GM19324 (cell line): ENCODE results near the gene ARPC2.

Experiments used
- ATAC-seq: cut with Tn5 transposase; IDR thresholded peaks from one replicate; pipeline ENCODE4 v1.9.1; 2021; ENCODE audit warnings: mild to moderate bottlenecking, moderate library complexity; ENCODE audit not compliant: unreplicated experiment, low FRiP score

The ARPC2 gene

DNA sequence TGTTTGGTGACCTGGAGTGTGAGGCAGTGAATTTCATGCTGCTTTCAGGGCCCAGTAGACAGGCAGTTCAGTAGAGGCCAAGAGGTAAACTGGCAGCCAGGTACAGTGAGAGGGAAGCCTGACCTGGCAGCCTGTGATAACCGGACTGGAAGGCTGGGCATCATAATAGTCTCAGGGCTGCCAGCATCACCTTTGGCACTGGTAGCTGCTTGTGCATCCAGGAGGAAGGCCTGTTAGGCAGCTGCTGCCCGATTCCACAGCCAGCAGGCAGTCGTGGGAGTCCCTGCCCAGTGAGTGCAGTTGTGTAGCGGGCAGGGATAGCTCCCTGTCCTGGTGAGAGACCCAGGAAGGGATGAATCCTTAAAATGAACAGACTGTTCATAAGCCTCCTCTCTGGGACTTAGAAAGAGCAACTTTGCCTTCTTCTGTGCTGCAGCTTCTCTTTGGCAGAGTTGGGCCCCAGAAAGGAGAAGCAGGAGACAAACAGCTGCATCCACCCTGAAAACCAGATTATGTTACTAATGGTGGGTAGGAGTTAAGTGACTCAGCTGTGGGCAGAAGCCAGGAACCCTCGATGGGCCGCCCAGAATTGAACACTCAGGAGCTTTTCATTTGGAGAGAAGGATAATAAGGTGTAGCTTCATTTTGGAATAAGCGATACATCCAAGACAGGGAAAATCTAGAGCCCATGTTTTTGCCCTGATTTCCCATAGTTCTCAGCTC, 35.7 kb downstream of the ARPC2 start:
- no peak for ATAC-seq

DNA sequence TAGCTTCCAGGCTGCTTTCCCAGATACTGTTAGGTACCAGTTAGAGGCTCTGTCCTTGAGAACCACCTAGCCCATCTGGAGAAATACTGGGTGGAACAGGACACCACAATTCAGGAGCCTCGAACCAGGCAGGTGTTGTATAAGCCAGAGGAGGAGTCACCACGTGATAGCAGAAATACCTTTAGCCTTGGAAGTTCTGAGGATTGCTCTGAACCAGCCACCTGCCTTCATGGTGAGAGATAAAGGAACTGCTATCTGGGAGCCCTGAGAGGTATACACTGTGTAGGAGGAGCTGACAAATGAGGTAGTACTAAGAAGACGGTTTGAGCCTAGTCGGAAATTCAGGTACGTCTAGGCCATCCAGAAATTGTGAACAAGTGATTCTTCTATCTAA, 36.2 kb downstream of the ARPC2 start:
- ATAC-seq, result no peak

DNA sequence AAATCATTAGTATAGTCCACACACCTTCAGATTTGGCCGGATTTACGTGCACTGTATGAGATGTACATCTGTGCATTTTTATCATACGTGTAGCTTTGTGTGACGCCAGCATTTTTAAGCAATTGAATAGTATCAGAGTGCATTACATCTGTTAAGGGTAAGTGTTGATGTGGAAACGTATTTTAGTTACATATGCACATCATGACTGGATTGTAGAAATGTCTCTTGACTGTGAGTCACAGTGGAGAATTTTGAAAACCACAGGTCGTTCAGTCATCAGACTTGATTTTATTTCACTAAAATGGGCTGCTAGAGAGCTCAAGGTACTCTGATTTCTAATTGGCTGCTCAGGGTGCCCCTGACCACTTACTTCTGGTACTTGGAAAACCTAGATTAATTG, 38.5 kb downstream of the ARPC2 start:
- ATAC-seq, result no peak

DNA sequence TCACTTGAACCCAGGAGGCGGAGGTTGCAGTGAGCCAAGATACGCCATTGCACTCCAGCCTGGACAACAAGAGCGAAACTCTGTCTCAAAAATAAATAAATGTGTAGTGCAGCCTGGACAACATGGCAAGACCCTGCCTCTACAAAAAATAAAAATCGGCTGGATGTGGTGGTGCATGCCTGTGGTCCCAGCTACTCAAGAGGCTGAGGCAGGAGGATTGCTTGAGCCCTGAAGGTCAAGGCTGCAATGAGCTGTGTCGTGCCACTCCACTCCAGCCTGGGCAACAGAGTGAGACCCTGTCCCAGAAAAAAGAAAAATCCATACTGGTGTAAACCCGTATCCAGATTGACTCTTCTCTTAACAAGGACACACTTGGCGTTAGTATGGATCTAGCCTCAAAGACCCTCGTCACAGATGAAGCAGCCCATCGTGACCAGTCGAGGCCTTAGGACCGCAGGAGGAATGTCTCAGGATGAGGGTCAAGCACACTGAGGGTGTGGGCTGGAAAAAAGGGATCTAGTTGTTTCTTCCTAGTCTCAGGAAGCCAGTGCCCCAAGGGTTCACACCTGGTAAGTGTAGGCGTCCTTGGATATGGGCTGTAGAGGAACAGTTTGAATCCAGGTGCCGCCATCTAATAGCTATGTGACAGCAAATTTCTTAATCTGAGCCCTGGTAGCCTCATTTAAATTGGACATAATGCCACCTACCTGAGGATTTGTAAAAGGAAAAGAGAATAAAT, 39.8 kb downstream of the ARPC2 start:
- no peak for ATAC-seq

DNA sequence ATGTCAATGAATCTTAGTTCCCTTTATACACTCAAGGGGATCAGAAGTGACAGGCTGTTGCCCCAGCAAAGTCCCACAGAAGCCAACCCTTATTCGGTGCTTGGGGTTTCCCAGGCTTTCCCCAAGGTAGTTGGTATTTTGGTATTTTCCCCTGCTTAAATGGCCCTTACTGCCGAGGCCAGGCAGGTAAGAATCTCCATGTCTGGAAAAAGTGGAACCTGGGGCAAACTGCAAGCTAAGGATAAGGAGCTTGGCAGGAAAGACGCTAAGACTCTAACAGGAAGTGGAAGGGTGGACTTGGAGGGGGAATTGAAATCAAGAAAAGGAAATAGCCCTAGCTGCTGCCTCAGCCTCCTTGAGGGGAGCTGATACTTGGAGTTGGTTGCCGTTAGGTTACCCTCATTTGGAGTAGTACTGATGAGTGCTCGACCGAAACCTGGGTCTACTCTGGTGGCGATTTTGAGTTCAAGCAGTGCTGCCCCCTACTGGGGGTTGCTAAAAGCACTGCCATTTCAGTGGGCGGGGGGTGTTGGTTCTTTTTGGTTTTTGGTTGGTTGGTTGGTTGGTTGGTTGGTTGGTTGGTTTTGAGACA, 40.5 kb downstream of the ARPC2 start:
- ATAC-seq, result peak; percentile 47

DNA sequence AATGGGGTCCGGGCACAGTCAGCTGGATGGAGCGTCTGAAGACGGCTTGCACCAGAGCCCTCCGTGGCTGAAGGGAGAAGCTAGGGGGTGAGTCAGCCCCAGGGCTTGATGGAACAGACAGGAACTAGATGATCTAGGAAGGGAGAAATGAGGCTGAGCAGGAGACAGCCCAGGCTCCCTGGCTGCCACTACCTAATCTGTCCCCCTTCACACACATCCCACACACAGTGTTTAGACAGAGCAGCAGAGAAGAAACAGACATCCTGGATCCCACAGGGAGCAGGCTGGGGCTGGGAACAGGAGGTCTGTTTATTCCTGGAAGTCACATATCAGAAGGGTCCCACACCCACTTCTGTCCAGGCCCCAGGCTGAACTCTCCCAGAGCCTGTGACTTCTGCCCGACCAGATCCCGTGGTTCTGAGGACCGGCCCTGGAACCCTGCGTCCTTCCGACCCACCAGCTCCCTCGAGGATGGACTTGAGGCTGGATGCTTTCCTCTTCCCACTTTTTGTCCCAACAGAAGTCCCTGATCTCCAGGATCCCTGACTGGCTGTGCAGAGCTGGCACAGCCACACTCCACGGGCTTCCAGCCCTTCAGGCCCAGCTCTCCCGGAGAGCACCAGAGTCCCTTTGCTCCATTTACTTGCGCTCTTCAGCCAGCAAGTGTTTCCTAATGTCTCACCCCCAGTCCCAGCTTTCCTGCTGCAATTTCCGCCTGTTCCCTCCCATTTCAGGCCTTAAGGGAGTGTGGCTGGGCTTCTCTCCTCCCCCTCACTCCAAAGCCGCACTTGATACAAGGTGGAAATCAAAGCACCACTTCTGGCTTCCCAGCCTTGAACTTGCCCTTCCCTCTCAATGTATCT, 42.3 kb downstream of the ARPC2 start:
- ATAC-seq, result no peak

DNA sequence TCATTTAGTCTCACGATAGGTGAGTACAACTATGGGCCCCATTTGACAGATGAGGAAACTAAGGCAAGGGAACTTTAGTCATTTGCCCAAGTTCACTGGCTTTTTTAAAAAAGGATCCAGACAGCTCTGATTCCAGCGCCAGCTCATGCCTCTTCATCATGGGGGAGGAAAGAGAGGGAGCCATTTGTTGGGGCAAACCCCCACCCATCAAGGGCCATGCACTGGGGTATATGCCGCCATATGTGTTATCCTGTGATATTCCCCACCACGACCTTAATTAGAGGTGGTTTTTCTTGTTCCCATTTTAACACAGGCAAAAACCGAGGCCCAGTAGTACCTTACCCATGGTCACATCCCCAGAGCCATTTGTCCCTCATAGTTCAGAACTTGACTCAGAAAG, 43.2 kb downstream of the ARPC2 start:
- no peak for ATAC-seq

DNA sequence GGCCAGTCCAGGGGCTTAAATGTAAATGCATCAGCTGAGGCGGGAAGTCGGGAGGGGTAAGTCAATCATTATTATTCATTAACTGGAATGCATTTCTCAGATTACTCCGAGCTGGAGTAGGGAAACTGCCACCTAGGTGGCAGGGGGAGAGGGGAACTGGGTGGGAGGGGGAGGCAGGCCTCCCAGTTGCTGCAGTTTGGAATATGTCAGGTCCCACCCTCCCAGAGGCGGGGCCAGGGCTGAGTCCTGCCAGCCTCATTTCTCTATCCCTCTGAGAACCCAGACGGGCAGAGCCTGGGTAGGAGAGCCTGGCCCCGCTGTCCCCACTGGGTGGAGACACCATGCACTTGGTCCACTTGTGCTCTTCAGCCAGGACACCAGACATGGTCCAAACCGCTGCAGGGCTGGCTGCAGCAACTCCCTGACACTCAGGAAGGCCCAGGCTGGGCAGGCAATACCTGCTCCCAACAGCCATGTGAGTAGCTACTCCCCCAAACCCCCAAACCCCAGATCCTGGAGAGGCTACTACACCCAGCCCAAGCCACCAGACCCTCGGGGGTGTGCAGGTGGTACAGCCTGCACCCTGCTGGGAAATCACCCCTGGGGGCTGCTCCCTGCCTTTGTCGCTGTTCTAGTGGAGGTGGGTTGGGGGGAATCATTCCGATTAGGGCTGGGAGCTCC, 43.9 kb downstream of the ARPC2 start, which contains the start of gene GPBAR1:
TSS of gene GPBAR1 (plus strand) at position 274 of the 681 bp plus-strand sequence. CDS start 1,710 bp downstream, outside the sequence.
- no peak for ATAC-seq

DNA sequence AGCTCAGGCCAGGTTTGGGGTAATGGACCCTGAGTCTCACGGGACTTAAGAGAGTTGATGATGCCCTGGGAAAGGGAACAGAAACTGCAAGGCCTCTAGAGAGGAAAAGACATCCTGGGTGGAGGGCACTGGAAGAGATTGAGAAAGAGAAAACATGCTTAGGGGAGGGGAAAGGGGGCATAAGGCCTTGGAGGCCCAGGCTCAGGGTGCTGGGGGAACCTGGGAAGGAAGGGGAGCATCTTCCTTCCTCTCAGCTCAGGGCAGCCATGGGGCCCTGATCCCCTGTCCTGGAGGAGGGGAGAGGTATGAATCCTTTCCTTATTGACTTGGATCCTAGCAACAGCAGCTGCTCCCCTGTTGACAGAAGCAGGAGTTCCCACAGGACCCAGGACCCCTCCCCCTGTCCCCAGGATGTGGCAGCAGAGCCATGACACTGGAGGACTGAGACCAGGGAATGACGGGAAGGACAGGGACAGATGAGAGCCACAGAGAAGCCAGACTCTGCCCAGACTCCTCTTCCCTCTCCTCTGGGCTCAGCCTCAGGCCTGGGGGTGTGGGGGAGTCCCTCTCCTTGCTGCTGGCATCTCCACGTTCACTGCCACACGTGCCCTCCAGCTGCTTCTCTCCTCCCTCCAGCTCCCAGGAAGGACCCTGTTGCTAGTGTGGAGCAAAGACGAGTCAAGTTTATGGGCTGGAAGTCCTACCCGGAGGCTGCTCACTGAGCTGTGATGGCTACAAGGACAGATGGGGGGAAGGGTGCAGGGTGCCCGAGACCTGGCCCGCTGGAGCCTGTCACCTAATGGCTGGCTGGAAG, 44.6 kb downstream of the ARPC2 start:
- no peak for ATAC-seq

DNA sequence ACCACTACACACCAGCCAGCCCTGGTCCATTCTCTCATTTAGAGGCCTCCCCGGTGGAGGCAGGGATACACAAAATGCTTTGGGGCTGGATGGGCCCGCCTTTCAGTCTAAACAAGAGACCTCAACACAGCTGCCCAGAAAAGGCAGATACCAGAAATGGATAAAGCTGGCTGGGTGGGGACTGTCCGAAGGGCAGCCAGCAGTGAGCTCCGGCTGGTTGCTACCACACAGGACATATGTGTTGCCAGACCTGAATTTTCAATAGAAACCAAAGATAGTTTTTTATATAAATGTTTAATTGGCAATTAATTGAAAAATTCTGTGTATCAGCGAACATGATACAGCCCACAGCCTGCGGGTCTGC, 45.2 kb downstream of the ARPC2 start:
- no peak for ATAC-seq

DNA sequence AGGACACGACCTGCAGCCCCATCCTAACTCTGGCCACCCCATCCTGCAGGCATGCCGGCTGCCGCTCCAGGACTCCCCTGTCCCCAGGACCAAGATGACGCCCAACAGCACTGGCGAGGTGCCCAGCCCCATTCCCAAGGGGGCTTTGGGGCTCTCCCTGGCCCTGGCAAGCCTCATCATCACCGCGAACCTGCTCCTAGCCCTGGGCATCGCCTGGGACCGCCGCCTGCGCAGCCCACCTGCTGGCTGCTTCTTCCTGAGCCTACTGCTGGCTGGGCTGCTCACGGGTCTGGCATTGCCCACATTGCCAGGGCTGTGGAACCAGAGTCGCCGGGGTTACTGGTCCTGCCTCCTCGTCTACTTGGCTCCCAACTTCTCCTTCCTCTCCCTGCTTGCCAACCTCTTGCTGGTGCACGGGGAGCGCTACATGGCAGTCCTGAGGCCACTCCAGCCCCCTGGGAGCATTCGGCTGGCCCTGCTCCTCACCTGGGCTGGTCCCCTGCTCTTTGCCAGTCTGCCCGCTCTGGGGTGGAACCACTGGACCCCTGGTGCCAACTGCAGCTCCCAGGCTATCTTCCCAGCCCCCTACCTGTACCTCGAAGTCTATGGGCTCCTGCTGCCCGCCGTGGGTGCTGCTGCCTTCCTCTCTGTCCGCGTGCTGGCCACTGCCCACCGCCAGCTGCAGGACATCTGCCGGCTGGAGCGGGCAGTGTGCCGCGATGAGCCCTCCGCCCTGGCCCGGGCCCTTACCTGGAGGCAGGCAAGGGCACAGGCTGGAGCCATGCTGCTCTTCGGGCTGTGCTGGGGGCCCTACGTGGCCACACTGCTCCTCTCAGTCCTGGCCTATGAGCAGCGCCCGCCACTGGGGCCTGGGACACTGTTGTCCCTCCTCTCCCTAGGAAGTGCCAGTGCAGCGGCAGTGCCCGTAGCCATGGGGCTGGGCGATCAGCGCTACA, 45.9 kb downstream of the ARPC2 start:
- no peak for ATAC-seq

DNA sequence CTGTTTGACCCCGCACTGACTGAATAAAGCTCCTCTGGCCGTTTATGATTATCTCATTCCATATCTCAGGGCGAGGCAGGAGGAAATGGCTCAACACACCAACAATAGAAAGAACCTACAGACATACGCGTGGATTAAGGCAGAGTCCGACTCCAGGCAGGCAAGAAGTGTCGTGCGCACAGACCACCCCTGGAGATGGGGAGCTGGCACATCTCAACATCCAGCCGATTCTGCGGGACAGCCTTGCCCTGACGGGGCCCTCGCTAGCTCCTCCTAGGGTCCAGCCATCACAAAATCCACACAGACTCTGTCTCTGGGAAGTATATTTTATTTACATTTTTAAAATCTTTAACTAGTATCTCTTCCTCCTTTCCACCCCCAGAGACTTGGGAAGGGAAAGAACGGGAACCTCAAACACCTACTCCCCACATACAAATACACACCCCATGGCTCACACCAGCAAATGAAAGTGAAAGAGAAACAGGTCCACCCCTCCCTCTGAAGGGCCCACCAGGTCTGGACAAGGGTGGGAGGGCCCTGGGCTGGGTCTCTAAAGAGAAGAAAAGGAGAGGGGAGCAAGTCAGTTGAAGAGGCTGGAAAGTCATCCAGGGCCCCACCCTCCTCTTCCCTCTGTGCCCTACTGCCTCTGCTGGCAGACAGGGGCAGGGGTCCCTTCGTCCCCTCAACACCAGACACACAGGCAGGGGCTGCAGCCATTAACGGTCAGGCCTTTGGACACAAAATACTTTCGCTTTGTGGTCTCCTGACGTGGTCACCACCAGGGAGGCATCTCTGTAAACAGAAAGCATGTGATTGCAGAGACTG, 47.0 kb downstream of the ARPC2 start:
- no peak for ATAC-seq

DNA sequence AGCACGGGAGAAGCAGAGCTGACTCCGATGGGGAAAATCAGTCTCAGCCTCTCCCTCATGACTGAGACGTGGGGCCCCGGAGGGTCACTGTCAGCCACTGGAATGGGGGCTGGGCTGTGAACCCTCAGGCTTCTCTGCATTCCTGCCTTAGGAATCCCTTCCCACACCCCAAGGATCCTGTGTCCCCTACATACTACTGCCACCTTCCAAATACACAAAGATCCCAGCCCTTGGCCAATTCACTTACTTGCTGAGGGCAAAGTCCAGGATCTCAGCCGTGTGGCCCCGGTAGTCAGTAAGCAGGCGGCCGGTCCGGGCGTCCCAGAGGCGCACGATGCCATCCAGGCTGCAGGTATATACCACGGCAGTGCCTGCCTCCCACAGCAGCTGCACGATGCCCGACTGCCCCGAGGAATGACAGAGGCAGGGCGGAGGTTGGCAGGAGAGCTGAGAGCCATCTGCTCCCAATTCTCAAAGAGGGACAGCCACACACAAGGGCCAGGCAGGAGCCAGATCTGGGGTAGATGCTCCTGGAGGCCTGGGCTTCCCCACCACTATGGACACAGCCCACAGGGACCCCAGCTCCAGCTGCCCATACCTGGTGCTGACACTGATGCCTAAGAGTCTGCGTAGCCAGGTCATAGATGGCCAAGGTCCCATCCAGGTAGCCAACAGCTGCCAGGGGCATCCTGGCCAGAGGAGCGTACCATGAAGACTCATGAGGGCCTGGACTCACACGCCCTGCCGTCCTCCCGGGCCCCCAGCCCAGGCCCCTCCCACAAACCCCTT, 48.0 kb downstream of the ARPC2 start:
- ATAC-seq, result no peak

DNA sequence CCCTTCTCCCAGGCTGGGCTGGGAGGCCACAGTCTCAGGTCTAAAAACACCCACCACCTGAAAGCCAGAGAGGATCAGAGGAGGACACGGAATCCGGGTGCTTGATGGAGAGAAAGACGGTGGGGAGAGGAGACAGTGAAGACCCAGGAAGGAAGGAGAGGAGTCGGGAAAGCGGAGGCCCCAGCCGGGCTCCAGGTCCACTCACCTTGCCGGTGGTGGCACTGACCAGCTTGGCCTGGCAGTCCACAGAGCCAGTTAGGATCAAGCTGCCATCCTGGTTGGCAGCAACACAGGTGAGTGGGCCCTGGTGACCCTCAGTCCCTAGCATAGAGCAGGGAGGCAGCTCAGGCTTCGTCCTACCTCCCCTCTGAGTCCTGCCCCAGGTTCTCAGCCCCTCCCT, 48.6 kb downstream of the ARPC2 start:
- no peak for ATAC-seq

DNA sequence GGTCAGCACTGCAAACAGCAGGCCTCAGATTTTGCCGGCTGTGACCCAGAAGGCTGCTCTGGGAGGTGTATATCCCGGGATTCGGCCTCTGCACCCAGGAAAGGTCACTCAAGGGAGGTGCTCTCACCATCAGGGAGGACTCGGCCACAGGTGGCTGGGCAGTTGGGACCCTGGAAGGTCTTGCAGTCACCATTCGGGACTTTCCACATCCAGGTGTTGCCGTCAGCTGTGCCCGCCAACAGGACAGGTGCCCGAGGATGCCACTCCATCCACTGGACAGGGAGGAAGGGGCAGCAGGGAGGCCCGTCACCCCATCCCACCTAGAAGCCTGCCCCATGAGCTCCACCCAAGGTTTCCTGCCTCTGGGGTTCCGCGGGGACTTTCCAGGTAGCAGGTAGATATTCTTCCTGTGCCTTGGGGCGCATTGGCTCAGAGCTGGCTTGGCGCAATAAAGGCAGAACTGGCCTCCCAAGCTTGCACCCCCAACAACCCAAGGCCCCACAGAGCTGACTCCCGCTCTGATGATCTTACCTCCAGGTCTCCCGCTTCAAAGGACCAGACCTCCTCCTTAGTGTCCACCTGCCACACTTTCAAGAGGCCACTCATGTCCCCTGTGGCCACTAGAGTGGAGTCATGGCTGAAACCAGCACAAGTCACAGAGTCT, 49.5 kb downstream of the ARPC2 start:
- ATAC-seq, result no peak

DNA sequence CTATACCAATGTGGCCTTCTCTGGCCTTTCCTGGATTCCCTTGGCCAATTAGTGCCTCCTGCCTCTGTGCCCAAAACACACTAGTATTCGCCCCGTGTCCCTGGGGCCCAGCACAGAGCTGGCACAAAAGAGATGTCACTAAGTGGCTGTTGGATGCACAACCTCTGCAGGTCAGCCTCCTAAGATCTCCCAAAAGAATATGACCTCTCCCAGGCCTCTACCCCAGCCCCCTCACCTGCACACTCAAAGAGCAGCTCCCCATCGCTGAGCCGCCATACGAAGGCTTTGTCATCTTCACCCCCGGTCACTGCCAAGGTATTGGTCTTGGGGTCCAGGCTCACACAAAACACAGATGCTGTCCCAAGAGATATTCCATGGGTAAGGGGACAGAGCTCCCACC, 50.3 kb downstream of the ARPC2 start:
- no peak for ATAC-seq
